ENCODE data around the gene PTPRN2. TPM values are rescaled to one million over a fixed set of nuclear protein-coding genes. Genes with fewer than 3 reads are reported as not detected.

PTPRN2 gene
- total RNA-seq, 4 donors from 2014 or later = 2.0 to 9.5 (median 2.6) TPM

- ATAC-seq (ENCODE audit: low FRiP score) = no peak
- no peak for DNase-seq (ENCODE audit: low spot score)
Measured at GRCh38 chr7:157813741-157814661, 773.6 kb downstream of the PTPRN2 start.

GRCh38 chr7:157813053-157813452, 774.6 kb downstream of the PTPRN2 start:
- TF ChIP-seq CTCF (IDR thresholded peaks at IDR 0.05) = no peak
- no peak for DNase-seq (ENCODE audit: low spot score)

More at GRCh38 chr7:157813741-157814661, 773.6 kb downstream of the PTPRN2 start:
- no peak for TF ChIP-seq CTCF (IDR thresholded peaks at IDR 0.05)

GRCh38 chr7:157811946-157812345, 775.7 kb downstream of the PTPRN2 start:
- DNase-seq (ENCODE audit: low spot score) (no peak), ATAC-seq (ENCODE audit: low FRiP score) (no peak)
- no peak for TF ChIP-seq CTCF (IDR thresholded peaks at IDR 0.05)

More at GRCh38 chr7:157813053-157813452, 774.6 kb downstream of the PTPRN2 start:
- ATAC-seq (ENCODE audit: low FRiP score) = no peak

- DNase-seq (ENCODE audit: low spot score) = no peak
- no peak for TF ChIP-seq CTCF (IDR thresholded peaks at IDR 0.05)
- ATAC-seq (ENCODE audit: low FRiP score) = no peak
Measured at GRCh38 chr7:157809863-157810851, 777.5 kb downstream of the PTPRN2 start.

GRCh38 chr7:157809154-157809862, 778.3 kb downstream of the PTPRN2 start:
- ATAC-seq (ENCODE audit: low FRiP score) (no peak), DNase-seq (ENCODE audit: low spot score) (no peak)
- no peak for TF ChIP-seq CTCF (IDR thresholded peaks at IDR 0.05)

- ATAC-seq (ENCODE audit: low FRiP score) (no peak), DNase-seq (ENCODE audit: low spot score) (no peak)
- no peak for TF ChIP-seq CTCF (IDR thresholded peaks at IDR 0.05)
Measured at GRCh38 chr7:157808042-157808441, 779.6 kb downstream of the PTPRN2 start.

Measured in omental fat pad (tissue), 4 donors.